PFSK-1 (cell line): ENCODE results near the gene ZCCHC2.

Experiments used
- FOXP2 ChIP-seq: optimal IDR thresholded peaks from 2 replicates; pipeline ENCODE3; 2011; ENCODE audit warnings: borderline replicate concordance, control low read depth, inconsistent platforms; ENCODE audit not compliant: insufficient read depth; ENCODE audit errors: extremely low read length, extremely low read depth
- POLR2AphosphoS5 ChIP-seq: IDR thresholded peaks from 2 replicates; pipeline ENCODE4 v1.6.1; 2012; ENCODE audit warnings: low read depth, mild to moderate bottlenecking, control low read depth, low read length, moderate library complexity
- SIN3A ChIP-seq: IDR thresholded peaks from 2 replicates; pipeline ENCODE4 v1.6.1; 2012; ENCODE audit warnings: mild to moderate bottlenecking, low read length, moderate library complexity, borderline replicate concordance; ENCODE audit not compliant: insufficient read depth
- TAF1 ChIP-seq: IDR thresholded peaks from 2 replicates; pipeline ENCODE4 v1.6.1; 2012; ENCODE audit warnings: low read length, control low read depth, borderline replicate concordance; ENCODE audit not compliant: insufficient read depth
- TF ChIP-seq, protein P1 (sequence below), 2 experiments: IDR thresholded peaks; 2 replicates each; pipeline versions ENCODE4 v1.6.1 to v1.8.0; 2011 to 2012; ENCODE audit warnings: low read depth in 2 of 2, low read length in 2 of 2, control low read depth in 1 of 2, inconsistent platforms in 1 of 2, mild to moderate bottlenecking in 1 of 2, moderate library complexity in 1 of 2; ENCODE audit not compliant: insufficient read depth in 1 of 2

The ZCCHC2 gene

DNA sequence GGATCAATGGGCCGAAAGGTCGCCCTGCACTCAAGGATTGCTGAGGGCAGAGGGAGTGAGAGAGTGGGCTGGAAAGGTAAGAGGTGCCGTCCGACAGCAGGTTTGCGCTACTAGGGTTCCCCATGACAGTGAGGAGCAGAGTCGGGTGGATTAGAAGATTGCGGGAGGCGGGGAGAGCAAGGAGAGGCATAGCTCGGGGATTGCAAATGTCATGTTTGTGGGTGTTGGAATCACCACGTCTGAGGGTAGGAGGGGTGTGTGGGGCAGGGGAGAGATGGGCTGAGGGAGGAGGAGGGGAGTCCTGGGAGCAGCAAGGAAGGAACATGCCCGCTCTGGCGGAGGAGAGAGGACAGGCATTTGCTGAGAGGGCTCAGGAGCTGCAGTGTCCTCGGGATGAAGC, 81.2 kb downstream of the ZCCHC2 start:
- TF ChIP-seq TAF1 (no peak), FOXP2 (no peak), POLR2AphosphoS5 (no peak), SIN3A (no peak)
- TF ChIP-seq, protein P1, sequence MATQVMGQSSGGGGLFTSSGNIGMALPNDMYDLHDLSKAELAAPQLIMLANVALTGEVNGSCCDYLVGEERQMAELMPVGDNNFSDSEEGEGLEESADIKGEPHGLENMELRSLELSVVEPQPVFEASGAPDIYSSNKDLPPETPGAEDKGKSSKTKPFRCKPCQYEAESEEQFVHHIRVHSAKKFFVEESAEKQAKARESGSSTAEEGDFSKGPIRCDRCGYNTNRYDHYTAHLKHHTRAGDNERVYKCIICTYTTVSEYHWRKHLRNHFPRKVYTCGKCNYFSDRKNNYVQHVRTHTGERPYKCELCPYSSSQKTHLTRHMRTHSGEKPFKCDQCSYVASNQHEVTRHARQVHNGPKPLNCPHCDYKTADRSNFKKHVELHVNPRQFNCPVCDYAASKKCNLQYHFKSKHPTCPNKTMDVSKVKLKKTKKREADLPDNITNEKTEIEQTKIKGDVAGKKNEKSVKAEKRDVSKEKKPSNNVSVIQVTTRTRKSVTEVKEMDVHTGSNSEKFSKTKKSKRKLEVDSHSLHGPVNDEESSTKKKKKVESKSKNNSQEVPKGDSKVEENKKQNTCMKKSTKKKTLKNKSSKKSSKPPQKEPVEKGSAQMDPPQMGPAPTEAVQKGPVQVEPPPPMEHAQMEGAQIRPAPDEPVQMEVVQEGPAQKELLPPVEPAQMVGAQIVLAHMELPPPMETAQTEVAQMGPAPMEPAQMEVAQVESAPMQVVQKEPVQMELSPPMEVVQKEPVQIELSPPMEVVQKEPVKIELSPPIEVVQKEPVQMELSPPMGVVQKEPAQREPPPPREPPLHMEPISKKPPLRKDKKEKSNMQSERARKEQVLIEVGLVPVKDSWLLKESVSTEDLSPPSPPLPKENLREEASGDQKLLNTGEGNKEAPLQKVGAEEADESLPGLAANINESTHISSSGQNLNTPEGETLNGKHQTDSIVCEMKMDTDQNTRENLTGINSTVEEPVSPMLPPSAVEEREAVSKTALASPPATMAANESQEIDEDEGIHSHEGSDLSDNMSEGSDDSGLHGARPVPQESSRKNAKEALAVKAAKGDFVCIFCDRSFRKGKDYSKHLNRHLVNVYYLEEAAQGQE (IDR thresholded peaks at IDR 0.05; ENCODE audit: insufficient read depth in 1 of 2, low read depth in 2 of 2, low read length in 2 of 2): no peak

DNA sequence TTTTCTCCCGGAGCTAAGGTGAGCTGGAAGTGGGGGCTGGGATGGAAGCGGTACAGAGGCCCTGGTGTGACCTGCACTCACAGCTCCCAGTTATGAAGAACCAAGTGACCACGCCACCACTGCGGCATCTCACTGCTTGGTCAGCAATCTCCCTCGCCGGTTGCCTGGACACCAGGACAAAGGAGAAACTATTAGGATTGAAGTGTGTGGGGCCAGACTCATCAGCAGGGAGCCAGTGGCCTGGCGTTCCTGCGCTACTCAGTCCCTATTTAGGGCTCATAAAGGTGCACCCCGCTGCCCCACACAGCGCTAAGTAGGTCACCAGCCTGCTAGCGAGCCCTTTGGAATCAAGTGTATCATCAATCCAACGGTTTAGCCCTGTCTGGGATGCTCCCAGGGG, 82.9 kb downstream of the ZCCHC2 start:
- TF ChIP-seq SIN3A (no peak), TAF1 (no peak), FOXP2 (no peak), POLR2AphosphoS5 (no peak)
- TF ChIP-seq, protein P1 (IDR thresholded peaks at IDR 0.05; ENCODE audit: insufficient read depth in 1 of 2, low read depth in 2 of 2, low read length in 2 of 2): no peak

DNA sequence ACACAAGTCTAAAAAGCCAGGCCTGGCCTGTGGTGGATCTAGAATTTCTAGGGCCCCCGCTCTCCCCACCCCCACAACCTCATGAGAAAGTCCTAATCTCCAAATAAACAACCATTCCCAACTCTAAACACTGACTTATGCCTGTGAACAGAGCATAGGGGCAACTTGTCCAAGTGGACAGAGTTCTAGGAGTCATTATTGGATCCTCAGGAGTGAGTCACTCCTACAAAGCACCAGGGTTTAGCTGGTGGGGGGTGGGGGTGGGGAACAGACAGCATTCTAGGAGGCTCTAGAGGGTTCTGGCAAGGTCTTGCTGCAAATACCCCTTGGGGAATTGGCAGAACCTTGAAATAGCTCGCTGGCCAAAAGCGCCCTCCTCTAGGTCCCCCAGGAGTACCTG, 83.3 kb downstream of the ZCCHC2 start:
- TF ChIP-seq TAF1 (no peak), FOXP2 (no peak), SIN3A (no peak), POLR2AphosphoS5 (no peak)
- TF ChIP-seq, protein P1 (IDR thresholded peaks at IDR 0.05; ENCODE audit: insufficient read depth in 1 of 2, low read depth in 2 of 2, low read length in 2 of 2): no peak

DNA sequence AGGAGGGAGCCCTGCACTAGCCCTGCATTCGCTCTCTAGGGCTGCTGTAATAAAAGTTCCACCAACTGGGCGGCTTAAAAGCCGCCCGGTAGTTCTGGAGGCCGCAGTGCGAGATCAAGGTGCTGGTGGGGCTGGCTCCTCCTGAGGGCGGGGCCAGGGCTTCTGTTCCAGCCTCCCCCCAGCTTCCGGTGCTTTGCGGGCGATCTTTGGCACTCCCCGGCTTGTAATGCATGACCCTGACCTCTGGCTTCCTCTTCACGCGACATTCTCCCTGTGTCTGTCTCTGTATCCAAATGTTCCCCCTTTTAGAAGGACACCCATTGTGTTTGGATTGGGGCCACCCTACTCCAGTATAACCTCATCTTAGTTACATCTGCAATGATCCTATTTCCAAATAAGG, 84.5 kb downstream of the ZCCHC2 start:
- TF ChIP-seq FOXP2 (no peak), SIN3A (no peak), TAF1 (no peak)
- TF ChIP-seq, protein P1 (IDR thresholded peaks at IDR 0.05; ENCODE audit: insufficient read depth in 1 of 2, low read depth in 2 of 2, low read length in 2 of 2): no peak

DNA sequence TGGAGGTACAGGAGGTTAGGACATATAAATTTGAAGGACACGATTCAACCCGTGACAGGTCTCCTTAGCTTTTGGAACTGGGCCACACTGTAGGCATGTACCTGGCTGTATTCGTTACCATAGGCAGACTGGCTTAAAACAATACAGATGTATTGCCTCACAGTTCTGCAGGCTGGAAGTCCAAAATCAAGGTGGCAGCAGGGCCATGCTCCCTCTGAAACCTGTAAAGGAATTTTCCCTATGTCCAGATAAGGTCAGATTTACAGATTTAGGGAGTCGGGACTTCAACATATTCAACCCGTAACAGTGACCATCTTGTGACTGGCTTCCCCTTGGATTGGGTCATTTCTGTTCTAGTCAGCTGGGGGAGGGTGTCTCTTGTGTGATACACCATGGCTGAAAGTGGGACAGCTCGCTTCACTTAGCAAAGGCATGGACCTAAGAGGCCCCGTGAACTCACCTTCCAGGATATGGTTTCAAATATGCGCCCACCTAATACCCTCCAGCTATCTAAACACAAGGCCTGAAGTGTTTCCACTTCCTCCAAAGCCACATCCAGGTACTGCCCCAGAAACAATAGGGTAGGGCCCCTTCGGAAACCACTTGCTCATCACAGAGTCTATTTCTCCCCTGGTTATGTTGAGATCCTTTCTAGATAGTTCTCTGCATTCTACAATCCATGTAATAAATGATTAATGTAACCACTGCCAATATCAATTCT, 85.0 kb downstream of the ZCCHC2 start:
- TF ChIP-seq SIN3A: no peak
- TF ChIP-seq, protein P1 (IDR thresholded peaks at IDR 0.05; ENCODE audit: insufficient read depth in 1 of 2, low read depth in 2 of 2, low read length in 2 of 2): no peak
- no peak for TF ChIP-seq FOXP2
- TF ChIP-seq POLR2AphosphoS5: no peak
- no peak for TF ChIP-seq TAF1
